Measurements from ENCODE around the gene DZIP1L.

Gene DZIP1L

GRCh38 chr3:138032567-138032966 lies 82.8 kb downstream of the DZIP1L start:
- no peak for DNase-seq

- DNase-seq: no peak
These were observed 83.9 kb downstream of the DZIP1L start for GRCh38 chr3:138031536-138031935.

GRCh38 chr3:138030734-138031280 lies 84.6 kb downstream of the DZIP1L start:
- no peak for DNase-seq

GRCh38 chr3:138027821-138028220 lies 87.6 kb downstream of the DZIP1L start:
- no peak for DNase-seq

- DNase-seq: no peak
These were observed 89.9 kb downstream of the DZIP1L start for GRCh38 chr3:138025553-138025952.

- no peak for DNase-seq
These were observed 91.7 kb downstream of the DZIP1L start for GRCh38 chr3:138023754-138024153.

- DNase-seq: no peak
These were observed 95.9 kb downstream of the DZIP1L start for GRCh38 chr3:138019281-138020069.

- no peak for DNase-seq
These were observed 99.3 kb downstream of the DZIP1L start for GRCh38 chr3:138016065-138016464.

- no peak for DNase-seq
These were observed 102.9 kb downstream of the DZIP1L start for GRCh38 chr3:138012526-138012925.
